Hepatocyte (in vitro differentiated cells): ENCODE measurements around the gene FAM3D.

Source experiments
- EZH2 ChIP-seq: fragments of 200-600 bp; sonication (generic); IDR thresholded peaks from 2 replicates; pipeline ENCODE4 v1.6.1; 2016; ENCODE audit warnings: antibody characterized with exemption, mild to moderate bottlenecking, borderline replicate concordance
- EZH2phosphoT487 ChIP-seq: fragments of 200-600 bp; sonication (generic); IDR thresholded peaks from one replicate; pipeline ENCODE4 v1.6.1; 2018; ENCODE audit warnings: antibody characterized with exemption, mild to moderate bottlenecking, low read depth, moderate library complexity; ENCODE audit not compliant: unreplicated experiment, severe bottlenecking
- TF ChIP-seq, protein P1 (sequence below): fragments of 200-600 bp; sonication (generic); IDR thresholded peaks from 2 replicates; pipeline ENCODE4 v1.5.1; 2016; ENCODE audit warnings: antibody characterized with exemption, mild to moderate bottlenecking; ENCODE audit not compliant: poor library complexity

- TF ChIP-seq, protein P1, sequence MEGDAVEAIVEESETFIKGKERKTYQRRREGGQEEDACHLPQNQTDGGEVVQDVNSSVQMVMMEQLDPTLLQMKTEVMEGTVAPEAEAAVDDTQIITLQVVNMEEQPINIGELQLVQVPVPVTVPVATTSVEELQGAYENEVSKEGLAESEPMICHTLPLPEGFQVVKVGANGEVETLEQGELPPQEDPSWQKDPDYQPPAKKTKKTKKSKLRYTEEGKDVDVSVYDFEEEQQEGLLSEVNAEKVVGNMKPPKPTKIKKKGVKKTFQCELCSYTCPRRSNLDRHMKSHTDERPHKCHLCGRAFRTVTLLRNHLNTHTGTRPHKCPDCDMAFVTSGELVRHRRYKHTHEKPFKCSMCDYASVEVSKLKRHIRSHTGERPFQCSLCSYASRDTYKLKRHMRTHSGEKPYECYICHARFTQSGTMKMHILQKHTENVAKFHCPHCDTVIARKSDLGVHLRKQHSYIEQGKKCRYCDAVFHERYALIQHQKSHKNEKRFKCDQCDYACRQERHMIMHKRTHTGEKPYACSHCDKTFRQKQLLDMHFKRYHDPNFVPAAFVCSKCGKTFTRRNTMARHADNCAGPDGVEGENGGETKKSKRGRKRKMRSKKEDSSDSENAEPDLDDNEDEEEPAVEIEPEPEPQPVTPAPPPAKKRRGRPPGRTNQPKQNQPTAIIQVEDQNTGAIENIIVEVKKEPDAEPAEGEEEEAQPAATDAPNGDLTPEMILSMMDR = no peak
- TF ChIP-seq EZH2 (no peak), EZH2phosphoT487 (no peak)
These were observed 13.5 kb upstream of the FAM3D start for GRCh38 chr3:58679974-58680666.
